ENCODE measurements around the gene FAM53A.

- TF ChIP-seq POLR2A (IDR thresholded peaks at IDR 0.05) (no peak), CTCF (IDR thresholded peaks at IDR 0.05) (no peak)
These were observed 46.4 kb downstream of the FAM53A start for GRCh38 chr4:1637580-1638271.
